Mucosa of stomach (tissue), 1 donor: ENCODE measurements around the gene C21orf58.

Source experiments
- H3K27me3 ChIP-seq: one replicate; pipeline ENCODE4 v1.7.0; 2013; ENCODE audit warnings: mild to moderate bottlenecking, low read length; ENCODE audit not compliant: control insufficient read depth, insufficient read depth
- H3K36me3 ChIP-seq: one replicate; pipeline ENCODE4 v1.7.0; 2013; ENCODE audit warnings: low read length; ENCODE audit not compliant: control insufficient read depth, insufficient read depth
- H3K4me1 ChIP-seq: one replicate; pipeline ENCODE4 v1.7.0; 2013; ENCODE audit warnings: mild to moderate bottlenecking, low read length; ENCODE audit not compliant: control insufficient read depth, insufficient read depth
- H3K4me3 ChIP-seq: one replicate; pipeline ENCODE4 v1.7.0; 2013; ENCODE audit warnings: low read length
- H3K9ac ChIP-seq: one replicate; pipeline ENCODE4 v1.7.0; 2013; ENCODE audit warnings: mild to moderate bottlenecking, low read length, moderate library complexity
- H3K9me3 ChIP-seq: one replicate; pipeline ENCODE4 v1.7.0; 2013; ENCODE audit warnings: mild to moderate bottlenecking, low read length, moderate library complexity; ENCODE audit not compliant: control insufficient read depth
- donor health status: Pancreatic carcinoma.

The C21orf58 gene

DNA sequence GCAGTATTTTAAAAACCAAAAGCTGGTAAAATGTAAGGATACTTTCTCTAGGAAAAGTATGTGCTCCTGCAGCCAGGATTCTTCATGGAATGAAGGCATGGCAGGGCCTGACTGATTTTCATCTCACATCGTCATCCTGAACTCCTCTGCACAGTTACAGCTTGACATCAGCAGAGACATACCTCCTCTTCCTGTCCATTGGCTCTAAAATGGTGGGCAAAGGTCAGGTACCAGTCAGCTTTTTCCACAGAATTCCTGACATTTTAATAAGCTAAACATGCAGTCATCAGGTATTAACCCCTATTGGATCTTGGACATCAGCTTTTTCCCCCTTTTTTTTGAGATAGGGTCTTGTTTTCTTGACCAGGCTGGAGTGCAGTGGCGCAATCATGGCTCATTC is 6.1 kb upstream of the C21orf58 start:
- no peak overlapping the region for H3K9ac ChIP-seq
- no peaks in the 10 kb centered on the region for H3K27me3 ChIP-seq
- H3K9me3 ChIP-seq: no peaks in the 10 kb centered on the region
- H3K4me3 ChIP-seq: no peak overlapping the region
- peaks cover under 1% of the 10 kb centered on the region for H3K36me3 ChIP-seq
- no peaks in the 10 kb centered on the region for H3K4me1 ChIP-seq

DNA sequence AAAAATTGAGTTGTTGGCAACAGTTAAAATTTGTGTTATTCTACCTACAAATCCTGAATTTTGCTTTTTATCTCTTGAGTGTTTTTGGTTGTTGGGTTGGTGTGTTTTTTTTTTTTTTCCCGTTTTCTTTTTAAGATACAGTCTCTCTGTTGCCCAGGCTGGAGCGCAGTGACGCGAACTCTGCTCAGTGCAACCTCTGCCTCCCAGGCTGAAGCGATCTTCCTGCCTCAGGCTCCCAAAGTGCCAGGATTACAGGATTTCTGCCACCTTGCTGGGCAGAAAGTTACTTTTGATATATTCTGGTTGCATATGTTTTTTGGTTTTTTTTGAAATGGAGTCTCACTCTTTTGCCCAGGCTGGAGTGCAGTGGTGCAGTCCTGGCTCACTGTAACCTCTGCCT is 4.5 kb upstream of the C21orf58 start:
- Histone ChIP-seq H3K9ac (no peak overlapping the region), H3K4me3 (no peak overlapping the region), H3K27me3 (no peaks in the 10 kb centered on the region), H3K4me1 (no peaks in the 10 kb centered on the region), H3K9me3 (no peaks in the 10 kb centered on the region), H3K36me3 (no peaks in the 10 kb centered on the region)

DNA sequence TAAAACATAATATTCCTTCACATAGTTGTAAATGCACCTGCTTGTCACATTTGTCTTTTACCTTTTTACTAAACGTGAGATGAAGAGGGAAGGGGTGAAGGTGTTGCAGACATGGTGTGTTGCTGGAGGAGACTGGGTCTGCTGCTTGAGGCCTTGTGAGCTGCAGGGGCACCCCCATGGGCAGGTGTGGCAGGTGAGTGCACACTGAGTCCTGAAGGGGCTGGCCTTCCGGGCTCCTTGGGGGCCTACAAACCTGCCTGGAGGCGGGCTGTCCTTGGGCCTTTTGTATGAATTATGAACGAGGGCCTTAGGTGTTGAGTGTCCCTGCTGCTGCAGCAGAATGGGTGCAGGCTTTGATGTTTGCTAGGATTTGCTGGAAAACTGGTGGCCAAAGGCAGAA is 4.0 kb upstream of the C21orf58 start:
- Histone ChIP-seq H3K9ac (no peak overlapping the region), H3K4me3 (no peak overlapping the region), H3K27me3 (no peaks in the 10 kb centered on the region), H3K9me3 (no peaks in the 10 kb centered on the region), H3K4me1 (no peaks in the 10 kb centered on the region), H3K36me3 (no peaks in the 10 kb centered on the region)

DNA sequence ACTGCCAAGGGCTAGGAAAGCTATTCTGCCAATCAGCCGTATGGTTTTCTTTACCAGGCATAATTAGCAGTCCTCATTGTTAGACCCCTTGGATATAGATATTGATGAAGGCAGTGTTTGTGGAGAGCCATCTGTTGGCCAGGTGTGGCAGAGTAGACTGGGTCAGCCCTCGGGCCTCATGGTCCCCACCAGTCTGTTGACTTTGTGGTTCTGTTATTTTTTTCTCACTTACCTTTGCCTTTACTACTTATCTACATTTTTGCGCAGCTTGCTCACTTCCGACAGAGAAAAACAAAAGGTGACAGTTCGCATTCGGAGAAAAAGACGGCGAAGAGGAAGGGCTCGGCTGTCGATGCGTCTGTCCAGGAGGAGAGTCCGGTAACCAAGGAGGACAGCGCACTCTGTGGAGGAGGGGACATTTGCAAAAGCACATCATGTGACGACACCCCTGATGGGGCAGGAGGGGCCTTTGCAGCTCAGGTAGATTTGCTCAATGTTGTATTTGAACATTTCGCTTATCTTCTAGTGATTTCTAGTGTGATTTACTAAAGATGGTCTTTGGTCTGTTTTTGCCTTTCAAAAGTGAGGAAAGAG is 2.5 kb upstream of the C21orf58 start:
- H3K36me3 ChIP-seq: no peaks in the 10 kb centered on the region
- H3K4me3 ChIP-seq: no peak overlapping the region
- no peak overlapping the region for H3K9ac ChIP-seq
- H3K27me3 ChIP-seq: no peaks in the 10 kb centered on the region
- peaks cover 8% of the 10 kb centered on the region for H3K4me1 ChIP-seq
- no peaks in the 10 kb centered on the region for H3K9me3 ChIP-seq

DNA sequence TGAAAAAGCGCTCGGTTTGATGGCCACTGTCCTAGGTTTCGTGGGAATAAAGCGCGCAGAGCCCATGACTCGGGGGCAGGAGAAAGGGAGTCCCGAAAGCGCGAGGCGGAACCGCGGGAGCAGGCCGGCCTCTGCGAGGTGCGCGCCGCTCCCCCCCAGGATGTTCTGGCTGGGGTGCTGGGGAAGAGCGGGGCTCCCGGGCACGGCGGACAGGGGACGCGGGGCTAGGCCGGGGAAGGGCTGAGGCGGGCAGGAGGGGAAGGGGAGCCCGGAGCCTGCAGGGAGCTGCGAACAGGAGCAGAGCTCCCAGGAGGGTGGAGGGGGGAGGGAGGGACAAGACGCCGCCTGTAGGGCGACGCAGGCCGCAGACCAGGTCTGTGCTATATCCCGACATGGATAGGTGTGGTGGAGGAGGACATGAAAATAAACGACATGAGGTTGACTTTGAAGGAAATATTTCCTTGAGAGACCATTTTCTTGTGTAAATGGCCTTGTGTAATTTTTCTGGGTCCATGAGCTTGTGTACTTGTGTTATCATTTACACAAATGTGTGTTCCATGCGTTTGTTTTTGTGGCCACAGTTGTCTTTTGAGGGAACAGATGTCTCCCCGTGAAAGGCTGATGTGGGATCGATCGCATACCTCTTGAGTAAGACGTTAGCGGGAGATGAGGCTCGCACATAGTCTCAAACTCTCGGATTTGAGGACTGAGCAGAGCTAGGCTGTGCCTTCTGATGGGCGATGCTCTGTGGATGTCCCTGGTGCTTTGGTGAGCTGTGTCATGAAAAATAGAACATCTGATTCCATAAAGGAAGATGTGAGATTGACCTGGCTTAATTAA is 1.6 kb upstream of the C21orf58 start:
- no peaks in the 10 kb centered on the region for H3K27me3 ChIP-seq
- H3K9ac ChIP-seq: peak overlapping the region; percentile 60
- H3K4me3 ChIP-seq: peak overlapping the region; percentile 60
- H3K4me1 ChIP-seq: peaks cover 8% of the 10 kb centered on the region
- no peaks in the 10 kb centered on the region for H3K36me3 ChIP-seq
- H3K9me3 ChIP-seq: no peaks in the 10 kb centered on the region

DNA sequence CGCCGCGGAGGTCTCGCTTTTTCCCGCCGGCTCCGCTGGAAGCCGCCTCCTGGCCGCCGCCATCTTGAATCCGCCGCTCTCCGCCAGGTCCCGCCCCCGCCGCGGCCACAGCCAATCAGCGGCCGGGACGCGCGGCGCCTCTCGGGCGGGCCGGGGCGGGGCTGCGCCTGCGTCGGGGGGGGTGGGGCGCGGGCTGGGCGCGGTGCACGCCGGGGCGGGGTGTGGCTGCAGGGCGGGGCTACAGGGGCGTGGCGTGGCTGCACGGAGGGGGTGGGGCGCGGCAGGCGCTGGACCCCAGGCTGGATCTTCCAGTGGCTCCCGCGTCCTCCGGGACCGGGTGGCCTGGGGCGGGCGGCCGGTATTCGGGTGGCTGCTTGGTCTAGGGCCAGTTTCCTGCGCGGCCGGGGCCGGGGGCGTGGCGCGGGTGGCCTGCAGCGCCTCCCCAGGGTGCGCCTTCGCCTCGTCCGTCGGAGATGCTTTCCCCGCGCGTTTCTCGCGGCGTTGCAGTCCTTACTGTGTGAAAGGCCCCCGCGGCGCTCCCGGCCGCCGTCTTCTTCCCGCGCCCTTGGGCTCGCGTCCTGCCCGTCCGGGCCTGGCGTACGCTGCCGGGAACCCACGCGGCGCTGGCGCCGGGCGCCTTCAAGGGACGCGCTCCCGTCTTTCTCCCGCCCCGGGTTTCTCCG is 861 bp upstream of the C21orf58 start:
- Histone ChIP-seq H3K27me3 (no peaks in the 10 kb centered on the region), H3K36me3 (no peaks in the 10 kb centered on the region), H3K9me3 (no peaks in the 10 kb centered on the region), H3K9ac (peak overlapping the region; percentile 85), H3K4me1 (peaks cover 8% of the 10 kb centered on the region), H3K4me3 (peak overlapping the region; percentile 67)

DNA sequence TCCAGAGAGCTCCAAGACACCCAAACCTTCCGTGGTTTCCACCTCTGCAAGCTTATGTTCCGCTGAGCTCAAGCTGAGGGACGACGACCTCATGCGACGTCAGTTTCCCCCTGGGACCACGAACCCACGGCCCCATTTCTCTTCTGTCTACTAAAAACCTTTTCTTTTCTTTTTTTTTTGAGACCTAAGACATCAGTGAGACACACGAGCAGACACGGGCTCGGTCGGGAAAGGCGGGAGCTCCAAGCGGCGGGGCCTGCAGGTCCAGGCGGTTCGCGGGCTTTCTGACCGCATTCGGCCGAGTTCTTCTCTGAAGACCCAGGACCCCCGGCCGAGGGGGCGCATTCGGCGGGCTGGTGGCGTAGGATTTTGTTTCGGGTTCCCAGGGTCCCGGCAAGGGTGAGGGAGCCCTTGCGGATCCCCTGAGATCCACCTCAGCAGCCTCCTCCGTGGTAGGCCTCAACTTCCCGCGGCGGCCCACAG is 402 bp downstream of the C21orf58 start:
- Histone ChIP-seq H3K4me3 (peak overlapping the region; percentile 67), H3K4me1 (peaks cover 13% of the 10 kb centered on the region), H3K27me3 (no peaks in the 10 kb centered on the region), H3K9me3 (no peaks in the 10 kb centered on the region), H3K36me3 (no peaks in the 10 kb centered on the region), H3K9ac (peak overlapping the region; percentile 57)

DNA sequence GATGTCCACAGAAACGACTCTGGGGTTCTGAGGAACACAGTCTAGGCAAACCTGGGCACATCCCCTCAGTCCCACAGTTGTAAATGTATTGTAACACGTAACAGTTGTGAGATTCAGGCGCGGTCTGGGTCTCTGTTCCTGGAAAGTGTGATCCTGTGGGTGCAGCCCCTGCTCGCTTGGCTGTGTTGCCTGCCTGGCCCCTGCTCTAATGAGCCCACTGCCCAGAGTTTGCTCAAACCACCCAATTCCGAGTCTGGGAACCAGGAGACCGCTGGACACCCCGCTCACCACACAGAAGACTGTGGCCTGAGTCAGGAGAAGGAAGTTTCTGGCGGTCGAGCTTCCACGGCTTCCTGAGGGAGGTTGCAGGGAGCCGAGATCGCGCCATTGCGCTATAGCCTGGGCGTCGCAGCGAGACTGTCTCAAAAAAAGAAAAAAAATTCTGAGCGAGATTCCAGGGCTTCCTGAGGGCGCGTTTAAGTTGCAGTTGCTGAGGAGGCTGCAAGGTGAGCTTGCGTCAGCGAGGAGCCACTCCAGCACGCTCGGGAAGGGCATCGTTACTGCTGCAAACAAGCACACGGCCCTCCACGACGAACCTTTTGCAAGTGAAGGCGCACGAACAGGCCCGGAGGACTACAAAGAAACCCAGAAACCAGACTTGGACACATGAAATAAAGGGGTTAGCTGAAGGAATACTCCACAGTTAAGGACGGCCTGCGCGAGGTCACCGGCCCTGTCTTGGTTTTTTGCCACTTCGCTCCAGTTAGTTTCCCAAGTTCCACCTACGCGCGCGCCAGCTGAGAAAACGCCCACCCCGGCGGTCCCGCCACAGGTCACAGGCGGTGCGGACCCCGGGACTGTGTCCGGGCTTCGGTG is 1.1 kb downstream of the C21orf58 start:
- Histone ChIP-seq H3K36me3 (no peaks in the 10 kb centered on the region), H3K9ac (peak overlapping the region; percentile 57), H3K4me1 (peaks cover 20% of the 10 kb centered on the region), H3K27me3 (no peaks in the 10 kb centered on the region), H3K9me3 (no peaks in the 10 kb centered on the region), H3K4me3 (peak overlapping the region; percentile 67)

DNA sequence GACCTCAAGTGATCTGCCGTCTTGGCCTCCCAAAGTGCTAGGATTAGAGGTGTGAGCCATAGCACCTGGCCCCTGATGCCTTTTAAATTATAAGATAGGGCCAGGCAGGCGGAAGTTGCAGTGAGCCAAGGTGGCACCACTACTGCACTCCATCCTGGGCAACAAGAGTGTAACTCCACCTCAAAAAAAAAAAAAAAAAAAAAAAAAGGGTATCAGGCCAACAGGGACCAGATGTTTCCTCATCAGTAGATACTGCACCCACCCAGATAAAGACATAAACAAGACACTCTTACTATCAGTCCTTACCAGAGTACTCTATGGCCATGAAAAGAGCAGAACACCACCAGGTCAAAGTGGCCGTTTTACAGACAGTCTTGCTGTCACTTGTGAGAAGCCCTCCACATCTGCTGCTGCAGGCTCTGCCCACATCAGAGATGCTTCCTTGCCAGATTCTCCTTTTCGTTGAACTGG is 3.3 kb downstream of the C21orf58 start:
- Histone ChIP-seq H3K9ac (no peak overlapping the region), H3K4me3 (no peak overlapping the region), H3K4me1 (peaks cover 20% of the 10 kb centered on the region), H3K36me3 (no peaks in the 10 kb centered on the region), H3K27me3 (no peaks in the 10 kb centered on the region), H3K9me3 (no peaks in the 10 kb centered on the region)

DNA sequence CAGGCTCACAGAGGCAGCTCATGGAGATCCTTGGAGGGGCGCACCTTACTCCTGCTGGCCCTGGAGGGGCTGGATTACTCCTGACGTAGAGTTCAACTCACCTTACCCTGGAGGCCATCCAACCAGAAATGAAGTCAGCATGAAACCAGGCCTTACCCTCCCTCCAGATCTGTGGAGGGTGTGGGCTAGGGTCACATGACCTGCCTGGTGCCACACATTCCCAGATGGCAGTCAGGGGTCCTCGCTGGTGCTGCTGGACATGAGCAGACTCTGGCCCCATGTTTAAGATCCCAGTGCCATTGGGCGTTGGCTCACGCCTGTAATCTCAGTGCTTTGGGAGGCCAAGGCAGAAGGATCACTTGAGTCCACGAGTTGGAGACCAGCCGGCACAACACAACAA is 4.5 kb downstream of the C21orf58 start:
- H3K4me3 ChIP-seq: no peak overlapping the region
- no peaks in the 10 kb centered on the region for H3K9me3 ChIP-seq
- no peaks in the 10 kb centered on the region for H3K27me3 ChIP-seq
- H3K9ac ChIP-seq: no peak overlapping the region
- no peaks in the 10 kb centered on the region for H3K36me3 ChIP-seq
- H3K4me1 ChIP-seq: peaks cover 20% of the 10 kb centered on the region

DNA sequence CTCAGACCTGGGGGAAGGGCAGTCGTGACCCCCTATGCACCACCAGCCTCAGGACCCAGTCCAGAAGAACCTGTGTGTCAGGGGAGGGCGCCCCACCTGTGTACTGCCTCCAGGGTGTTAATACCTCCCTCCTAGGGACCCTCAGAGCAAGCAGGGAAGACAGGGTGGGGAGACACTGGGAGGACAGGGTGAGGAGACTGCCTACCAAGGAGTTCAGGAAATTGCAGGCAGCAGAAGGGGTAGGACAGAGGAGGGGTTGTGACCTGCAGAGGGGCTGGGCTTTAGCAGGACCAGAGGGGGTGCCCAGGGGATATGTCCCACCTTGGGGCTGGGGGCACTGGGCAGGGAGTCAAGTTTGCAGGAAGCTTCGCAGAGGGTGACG is 5.2 kb downstream of the C21orf58 start:
- Histone ChIP-seq H3K36me3 (no peaks in the 10 kb centered on the region), H3K4me1 (peaks cover 20% of the 10 kb centered on the region), H3K4me3 (no peak overlapping the region), H3K9ac (peak overlapping the region; percentile 15), H3K27me3 (no peaks in the 10 kb centered on the region), H3K9me3 (no peaks in the 10 kb centered on the region)
